HS-27A (cell line): Measurements from ENCODE around the gene CMTM2.
"Not testable (repeated sequence)": the region's sequence is repeated elsewhere in the genome, so short reads cannot be mapped to it uniquely, and the experiment has no call there.

ENCODE experiments used
- DNase-seq: peaks from one replicate; pipeline ENCODE4 v3.0.0-alpha.2; 2012; ENCODE audit warnings: low read depth, missing footprints

Gene CMTM2

DNA sequence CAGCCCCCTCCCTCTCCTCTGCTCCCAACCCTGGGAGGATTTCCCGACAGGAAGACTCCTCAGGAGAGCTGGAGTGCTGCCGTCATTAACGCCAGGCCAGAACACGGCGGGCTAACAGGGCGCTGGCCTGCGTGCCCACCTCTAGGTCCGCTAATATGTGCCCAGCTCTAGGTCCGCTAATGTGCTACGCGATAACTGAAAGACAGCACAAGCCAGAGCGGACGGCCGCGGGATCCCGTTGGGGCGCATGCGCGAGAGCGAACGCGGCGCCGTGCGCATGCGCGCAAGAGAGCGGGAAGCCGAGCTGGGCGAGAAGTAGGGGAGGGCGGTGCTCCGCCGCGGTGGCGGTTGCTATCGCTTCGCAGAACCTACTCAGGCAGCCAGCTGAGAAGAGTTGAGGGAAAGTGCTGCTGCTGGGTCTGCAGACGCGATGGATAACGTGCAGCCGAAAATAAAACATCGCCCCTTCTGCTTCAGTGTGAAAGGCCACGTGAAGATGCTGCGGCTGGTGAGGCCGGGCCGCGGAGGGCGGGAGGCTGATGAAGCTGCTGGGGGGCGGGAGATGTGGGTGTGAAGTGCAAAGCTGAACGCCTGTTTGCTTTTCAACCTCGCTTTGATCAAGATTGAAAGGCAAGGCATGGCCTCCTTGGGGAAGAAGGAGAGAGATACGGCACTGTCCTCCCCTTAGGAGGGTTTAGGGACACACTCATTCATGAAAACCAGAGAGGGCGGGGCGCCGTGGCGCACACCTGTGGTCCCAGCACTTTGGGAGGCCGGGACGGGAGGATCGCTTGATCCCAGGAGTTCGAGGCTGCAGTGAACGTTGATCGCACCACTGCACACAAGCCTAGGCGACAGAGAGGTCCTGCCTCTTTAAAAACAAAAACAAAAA is 26.7 kb upstream of the CMTM2 start, which contains the start of gene CKLF:
Gene CKLF (plus strand): TSS at position 291 of the 892 bp plus-strand sequence. CDS start 140 bp downstream, at position 431.
- peak; percentile 85 for DNase-seq

DNA sequence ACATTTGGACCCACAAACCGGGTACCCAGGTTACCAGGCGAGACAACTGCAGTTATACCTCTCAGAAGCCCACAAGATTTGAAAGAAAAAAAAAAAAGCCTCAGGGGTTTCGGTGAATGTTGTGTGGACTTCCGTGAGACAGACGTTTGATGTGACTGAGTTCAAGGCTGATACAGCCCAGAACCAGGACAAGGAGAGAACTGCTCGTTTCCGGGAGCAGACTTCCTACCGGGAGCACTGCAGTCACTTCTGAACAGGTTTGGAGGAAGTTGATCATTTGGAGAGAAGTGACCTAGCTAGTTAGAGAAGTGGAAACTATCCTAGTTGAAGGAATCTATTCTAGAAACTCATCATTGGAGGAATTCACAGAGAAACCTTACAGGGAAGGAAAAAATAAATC is 26.0 kb upstream of the CMTM2 start:
- DNase-seq = no peak

DNA sequence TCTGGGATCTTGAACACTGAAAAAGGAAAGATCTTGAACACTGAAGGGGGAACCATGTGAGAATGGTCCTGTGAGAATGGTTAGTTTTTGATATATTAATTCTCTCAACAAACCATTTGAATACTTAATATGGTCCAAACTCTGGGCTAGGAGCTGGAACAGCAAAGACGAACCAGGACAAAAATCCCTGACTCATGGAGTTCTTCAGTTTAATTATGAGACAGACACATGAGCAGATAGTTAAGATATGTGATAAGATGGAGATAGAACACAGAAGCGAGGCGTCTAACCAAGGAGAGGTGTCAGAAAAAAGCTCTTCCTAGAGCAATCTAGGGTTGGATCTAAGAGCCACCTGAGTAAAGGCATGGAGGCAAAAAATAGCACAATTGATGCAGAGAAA is 25.2 kb upstream of the CMTM2 start:
- DNase-seq = no peak

DNA sequence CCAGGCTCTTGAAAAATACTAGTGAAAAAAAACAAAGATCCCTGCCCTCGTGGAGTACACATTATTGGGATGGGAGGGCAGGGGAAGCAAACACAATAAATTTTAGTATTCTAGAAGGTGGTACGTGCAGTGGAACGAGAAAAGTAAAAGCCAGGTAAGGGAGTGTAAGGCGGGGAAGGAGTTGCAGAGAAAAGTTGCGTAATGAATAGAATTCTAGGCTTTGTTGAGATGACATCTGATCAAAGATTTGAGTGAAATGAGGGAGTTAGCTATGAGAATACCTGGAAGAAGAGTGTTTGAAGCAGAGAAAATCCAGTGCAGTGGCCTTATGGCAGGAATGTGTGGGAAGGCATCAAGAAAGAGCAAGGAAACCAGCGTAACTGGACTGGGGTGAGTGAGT is 24.8 kb upstream of the CMTM2 start:
- no peak for DNase-seq

DNA sequence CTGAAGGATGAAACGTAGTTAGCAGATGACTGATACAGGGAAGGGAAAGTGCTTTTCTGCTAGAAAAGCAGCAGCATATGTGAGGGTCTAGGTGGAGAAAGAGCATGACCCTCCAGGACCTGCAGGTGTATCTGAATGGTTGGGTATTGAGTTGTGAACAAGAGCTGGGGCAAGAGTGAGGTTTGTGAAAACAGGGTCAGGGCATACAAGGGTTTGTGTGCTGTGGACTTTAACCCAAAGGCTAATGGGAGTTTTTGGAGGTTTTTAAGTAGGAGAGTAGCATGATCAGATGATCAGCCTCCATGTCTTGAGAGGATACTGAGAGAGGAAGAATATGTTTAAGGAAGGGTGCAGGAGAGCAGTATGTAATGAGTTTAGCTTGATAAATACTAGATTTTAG is 19.2 kb upstream of the CMTM2 start:
- DNase-seq = no peak

DNA sequence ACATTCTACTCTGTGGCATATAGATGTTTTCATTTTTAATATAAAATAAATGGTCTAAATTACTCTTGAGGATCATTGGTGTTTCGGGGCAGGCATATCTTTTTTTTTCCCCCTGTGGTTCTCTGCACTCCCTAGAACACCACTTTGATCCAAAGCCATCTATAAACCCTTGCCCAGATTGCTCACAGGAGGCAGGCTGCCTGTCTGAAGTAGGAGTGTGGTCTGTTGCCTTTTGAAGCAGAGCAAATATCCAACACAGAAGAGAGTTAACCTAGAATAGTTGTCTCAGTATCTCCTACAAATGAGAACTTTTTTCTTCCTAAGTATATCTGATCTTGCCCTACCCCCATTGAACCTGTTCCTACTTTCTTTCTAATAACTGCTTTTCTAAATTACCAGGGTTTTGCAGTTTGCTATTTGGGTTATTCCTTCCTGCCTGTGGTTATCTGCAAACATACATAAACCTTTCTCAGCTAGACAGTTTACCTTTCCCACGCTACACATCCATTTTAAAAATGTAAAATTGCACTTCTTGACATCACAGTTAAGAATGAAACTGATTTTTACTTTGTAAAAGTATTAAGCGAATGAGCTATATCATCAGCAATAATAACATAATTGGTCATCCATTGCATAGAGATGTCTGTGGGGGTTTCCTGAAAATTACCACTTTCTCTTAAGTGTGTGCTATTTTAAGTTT is 17.7 kb upstream of the CMTM2 start:
- DNase-seq = no peak

DNA sequence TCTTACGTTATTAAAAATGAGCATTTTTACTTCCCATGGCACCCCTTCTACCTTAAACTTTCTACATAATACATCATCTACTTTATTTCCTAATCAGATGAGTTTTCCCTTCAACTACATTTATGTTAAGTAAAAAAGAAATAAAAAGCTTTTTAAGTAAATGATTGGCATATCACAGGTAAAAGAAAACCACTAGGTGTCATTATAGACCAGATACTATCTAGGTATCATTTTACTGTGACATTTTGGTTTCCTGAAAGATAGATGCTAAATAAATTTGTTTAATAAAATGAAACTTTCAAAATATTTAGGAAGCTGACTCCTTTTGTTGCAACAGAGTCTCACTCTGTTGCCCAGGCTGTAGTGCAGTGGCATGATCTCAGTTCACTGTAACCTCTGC is 16.9 kb upstream of the CMTM2 start:
- no peak for DNase-seq

DNA sequence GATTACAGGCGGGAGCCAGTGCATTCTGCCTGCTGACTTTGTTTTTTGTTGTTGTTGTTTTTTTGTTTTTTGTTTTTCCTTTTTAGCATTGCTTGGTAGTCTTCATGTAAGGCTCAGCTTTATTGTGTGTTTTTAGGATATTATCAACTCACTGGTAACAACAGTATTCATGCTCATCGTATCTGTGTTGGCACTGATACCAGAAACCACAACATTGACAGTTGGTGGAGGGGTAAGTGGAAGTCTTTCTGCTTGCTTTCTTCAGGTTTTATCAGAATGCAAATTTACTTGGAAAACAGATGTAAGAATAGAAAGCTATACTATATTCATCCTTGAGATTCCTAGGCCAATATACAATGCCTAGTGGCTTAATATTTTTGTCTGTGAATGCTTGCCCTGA is 16.3 kb upstream of the CMTM2 start:
- no peak for DNase-seq

DNA sequence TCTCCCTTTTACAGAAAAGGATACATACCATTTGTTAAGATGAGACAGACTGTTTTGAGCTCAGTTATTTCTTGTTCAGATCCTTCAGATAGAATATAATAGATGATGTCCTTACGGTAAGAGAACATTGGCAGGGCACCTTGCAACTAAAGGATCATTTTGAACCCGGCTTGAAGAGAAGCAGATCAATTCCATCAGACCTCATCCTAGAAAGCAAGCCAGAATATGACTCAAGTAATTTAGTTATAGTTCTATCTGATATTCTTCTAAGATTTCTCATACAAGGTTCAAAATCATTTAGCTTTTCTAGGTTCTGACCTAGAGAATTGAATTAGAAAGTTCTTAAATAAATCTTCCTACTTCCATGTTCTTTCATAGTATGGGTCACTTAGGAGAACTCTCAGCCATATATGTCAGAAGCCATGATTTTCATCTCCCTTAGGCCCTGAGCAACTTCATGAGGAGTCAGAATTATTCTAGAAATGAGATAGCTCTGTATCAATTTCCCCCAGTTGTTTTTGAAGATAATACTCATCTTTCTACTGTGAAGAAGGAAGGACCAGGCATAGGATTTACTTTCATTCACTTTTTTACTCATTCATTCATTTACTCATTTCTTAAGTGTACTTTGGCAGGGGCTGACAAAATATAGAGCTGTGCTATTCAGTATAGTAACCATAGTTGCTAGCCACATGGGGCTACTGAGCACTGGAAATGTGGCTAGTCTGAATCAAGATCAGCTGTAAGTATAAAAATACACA is 15.5 kb upstream of the CMTM2 start:
- no peak for DNase-seq

DNA sequence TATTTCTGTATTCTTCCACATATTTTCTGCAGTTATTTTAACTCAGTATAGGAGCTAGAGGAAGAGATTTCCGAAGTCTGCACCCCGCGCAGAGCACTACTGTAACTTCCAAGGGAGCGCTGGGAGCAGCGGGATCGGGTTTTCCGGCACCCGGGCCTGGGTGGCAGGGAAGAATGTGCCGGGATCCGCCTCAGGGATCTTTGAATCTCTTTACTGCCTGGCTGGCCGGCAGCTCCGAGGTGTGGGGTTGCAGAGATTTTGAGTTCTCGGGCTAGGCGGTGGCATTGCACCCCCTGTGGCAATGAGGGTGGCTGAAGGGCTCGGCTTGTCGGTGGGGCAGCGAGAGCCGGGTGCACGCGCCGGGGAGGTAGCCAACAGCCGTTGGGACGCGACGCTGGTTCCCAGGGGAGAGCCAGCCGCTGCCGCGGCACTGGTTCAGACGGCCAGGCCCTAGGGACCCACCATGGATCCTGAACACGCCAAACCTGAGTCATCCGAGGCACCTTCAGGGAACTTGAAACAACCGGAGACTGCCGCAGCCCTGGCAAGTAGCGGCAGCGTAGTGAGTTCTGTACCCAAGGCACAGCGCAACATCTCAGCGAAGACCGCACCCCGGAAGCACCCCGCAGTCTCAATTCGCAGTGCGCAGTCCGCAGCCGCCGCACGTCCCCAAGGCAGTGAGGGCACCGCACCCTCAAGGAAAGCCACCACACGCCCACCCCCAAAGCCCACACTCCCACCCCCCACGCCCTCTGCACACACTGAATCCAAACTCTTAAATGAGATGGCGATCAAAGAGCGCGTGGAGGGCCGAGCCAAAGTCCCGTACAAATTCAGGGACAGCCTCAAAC is 13.0 kb upstream of the CMTM2 start, which contains the start of gene CMTM1:
Gene CMTM1 (plus strand): TSS at position 389 of the 851 bp plus-strand sequence. CDS start 75 bp downstream, at position 464.
- no peak for DNase-seq

DNA sequence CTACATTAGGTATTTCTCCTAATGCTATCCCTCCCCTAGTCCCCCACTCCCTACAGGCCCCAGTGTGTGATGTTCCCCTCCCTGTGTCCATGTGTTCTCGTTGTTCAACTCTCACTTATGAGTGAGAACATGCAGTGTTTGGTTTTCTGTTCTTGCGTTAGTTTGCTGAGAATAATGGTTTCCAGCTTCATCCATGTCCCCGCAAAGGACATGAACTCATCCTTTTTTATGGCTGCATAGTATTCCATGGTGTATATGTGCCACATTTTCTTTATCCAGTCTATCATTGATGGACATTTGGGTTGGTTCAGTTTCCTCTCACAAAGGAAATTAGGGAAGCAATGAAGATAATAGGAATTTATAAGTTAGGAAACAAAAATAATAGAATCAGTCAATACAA is 12.0 kb upstream of the CMTM2 start:
- not testable (repeated sequence) for DNase-seq

DNA sequence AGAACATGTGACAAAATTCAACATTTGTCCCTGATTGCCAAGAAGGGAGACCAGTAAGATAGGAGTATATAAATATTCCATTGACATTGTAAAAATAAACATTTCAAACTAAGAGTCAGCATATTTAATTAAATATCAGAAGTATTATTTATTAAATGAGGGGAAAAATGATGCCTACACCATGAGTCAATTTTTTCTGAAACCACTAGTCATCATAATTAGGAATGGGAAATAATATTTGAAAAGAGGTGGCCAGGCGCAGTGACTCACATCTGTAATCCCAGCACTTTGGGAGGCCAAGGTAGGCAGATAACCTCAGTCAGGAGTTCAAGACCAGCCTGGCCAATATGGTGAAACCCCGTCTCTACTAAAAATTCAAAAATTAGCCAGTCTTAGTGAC is 10.9 kb upstream of the CMTM2 start:
- no peak for DNase-seq

DNA sequence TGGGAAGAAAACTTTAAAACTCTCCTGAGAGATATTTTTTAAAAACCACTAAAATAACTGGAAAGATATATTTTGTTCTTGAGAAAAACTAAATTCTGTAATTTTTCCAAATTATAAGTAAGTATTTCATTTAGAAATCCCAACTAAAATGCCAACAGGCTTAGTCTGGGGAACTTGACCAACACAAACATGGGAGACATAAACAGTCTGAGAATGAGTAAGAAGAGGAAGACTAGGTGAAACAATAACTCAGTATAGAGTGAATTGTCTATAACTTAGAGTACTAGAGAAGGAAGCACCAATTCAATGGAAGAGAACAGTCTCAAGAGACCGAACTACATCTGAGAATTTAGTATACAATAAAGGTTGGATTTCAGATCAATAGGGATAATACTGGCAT is 10.1 kb upstream of the CMTM2 start:
- no peak for DNase-seq

DNA sequence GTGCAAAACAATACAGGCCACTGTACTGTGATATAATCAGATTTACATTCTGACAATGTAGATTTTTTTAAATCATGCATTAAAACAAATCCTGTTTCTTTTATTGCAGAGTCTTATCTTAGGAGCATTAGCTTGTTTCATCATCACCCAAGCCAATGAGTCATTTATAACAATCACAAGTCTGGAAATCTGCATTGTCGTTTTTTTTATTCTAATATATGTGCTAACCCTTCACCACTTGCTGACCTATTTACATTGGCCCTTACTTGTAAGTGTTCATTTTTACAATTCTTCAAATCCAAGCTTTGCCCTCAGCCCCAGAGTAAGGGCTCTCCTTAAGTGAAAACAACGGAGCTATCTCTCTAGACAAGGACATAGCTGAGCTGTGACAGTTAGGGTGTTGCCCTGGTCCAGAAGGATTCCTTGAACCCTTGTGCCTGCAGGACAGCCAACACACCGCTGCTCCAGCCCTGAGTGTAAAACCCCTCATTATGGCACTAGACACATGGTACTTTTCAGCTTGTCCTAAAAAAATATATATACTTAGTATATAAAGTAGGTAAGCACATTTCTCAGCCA is 9.3 kb upstream of the CMTM2 start:
- DNase-seq = no peak

DNA sequence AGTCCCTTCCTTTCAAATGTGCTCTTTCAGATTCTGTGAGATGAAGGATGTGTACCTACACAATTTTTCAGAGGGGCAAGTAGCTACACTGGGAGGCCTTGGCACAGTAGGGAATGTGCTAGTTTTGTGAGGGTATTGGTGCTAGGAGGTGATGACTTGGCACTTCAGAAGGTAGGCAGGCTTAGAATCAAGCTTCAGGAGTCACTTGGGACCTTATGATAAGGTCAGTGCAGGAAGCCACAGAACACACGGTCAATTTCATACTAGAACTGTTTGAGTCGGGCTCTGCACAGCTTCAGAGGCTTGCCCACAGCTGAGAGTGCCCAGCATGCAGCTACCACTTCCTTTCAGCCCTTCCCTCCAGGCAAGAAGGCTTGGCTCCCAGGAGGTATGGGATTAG is 6.9 kb upstream of the CMTM2 start:
- no peak for DNase-seq

DNA sequence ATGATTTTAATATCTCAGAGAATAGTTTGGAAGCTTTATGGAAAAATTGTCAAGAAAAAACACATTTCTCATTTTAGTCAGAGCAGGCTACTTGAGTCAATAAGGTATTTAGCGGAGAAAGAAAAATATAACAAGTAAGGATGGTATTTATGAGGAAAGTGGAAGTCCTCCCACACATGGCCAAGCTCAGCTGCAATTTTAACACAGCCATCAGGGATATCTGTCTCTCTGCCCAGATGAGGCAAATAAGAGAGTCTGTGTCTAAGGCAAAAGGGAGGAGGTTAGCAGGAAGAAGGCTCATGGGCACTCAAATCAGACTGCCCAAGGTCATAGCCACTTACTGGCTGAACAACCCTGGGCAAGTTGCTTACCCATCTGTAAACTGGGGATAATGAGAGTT is 5.2 kb upstream of the CMTM2 start:
- DNase-seq = no peak

DNA sequence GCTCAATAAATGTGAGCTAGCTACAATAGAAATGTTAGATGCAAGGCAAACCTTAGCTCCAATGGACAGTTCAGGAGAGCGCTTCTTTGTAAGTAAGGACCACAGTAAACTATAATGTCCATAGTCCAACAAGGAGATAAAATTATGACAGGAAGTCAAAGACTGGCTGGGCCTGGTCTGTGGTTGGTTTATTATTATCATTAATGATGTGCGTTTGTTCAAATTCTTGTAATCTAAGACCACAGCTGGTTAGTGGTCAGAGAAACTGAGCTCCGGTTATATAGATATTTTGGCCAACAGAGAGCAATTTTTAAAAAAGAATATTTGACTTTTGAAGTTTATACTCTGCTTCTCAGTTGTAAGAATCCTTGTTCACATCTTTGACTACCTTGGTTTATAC is 4.7 kb upstream of the CMTM2 start:
- DNase-seq = no peak

DNA sequence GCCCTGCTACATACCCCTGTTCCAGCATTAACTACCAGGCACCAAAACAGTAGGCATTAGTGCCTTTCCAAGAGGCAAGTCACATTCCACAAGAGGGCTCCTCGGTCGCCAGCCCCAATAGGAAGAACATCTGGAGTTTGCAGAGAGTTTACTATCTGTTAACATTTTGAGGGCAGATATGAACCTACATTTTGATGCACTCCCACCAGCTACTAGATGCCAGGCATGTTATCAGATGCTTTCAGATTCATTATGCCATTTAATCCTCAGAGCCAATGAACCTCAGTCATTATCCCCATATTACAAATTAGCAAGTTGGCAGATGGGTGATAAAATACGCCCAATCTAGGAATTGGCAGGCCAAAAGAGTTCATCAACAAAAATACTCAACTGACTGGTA is 4.2 kb upstream of the CMTM2 start:
- no peak for DNase-seq

DNA sequence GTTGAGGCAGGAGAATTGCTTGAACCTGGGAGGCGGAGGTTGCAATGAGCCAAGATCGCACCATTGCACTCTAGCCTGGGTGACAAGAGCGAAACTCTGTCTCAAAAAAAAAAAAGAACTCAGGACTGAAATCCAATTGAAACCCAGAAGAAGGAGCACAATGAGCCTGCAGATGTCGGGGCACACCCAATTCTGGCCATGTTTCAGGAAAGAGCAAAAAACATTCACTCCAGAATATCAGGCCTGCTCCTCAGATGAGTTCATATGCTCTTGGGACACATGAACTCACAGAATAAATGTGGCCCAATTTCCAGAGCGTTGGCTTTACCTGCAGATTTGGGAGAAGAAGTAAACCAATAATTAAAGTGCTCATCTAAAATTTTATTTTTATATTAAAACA is 3.0 kb upstream of the CMTM2 start:
- DNase-seq = no peak

DNA sequence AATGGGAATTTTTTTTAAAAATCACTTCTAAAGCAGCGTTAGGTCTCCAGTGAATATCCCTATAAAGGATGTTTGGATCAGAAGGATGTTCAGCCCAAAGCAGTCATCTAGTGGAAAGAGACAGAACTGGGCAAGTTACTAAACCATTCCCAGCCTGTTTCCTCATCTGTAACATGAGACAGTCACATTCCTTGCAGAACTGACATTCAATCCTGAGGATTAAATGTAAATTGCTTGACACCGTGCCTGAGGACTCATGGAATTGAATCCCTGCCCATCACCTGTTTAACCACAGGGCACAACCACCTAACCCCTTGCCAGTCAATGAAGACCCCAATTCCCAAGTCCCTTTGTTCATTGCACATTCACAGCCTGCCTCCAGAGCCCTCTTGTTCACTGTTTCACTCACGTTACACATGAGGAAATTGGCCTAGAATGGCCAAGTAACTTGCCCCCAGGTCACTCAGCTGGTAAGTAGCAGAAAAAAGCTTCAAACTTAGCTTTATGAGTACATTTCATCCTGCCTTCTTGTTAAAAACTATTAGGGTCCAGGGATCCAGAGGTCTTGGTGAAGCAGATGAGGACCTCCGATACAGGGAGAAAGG is 1.4 kb downstream of the CMTM2 start:
- peak; percentile 54 for DNase-seq
